H1 (cell line): ENCODE data around the gene DNAJB8.

Source experiments
- BCL11A ChIP-seq, 2 experiments: IDR thresholded peaks; one replicate each; pipeline ENCODE4 v1.6.1; 2011; ENCODE audit warnings: low read depth in 2 of 2, low read length in 2 of 2, mild to moderate bottlenecking in 2 of 2
- CREB1 ChIP-seq: IDR thresholded peaks from 2 replicates; pipeline ENCODE4 v1.6.1; 2012; ENCODE audit warnings: inconsistent platforms
- MAX ChIP-seq: IDR thresholded peaks from 2 replicates; pipeline ENCODE4 v1.6.1; 2012; ENCODE audit warnings: inconsistent platforms
- POLR2AphosphoS5 ChIP-seq: IDR thresholded peaks from 2 replicates; pipeline ENCODE4 v1.6.1; 2011; ENCODE audit warnings: low read depth, low read length
- ZNF274 ChIP-seq: IDR thresholded peaks from 2 replicates; pipeline ENCODE4 v1.7.0; 2012; ENCODE audit warnings: low read length, borderline replicate concordance; ENCODE audit errors: extremely low read depth
- TF ChIP-seq, protein P1 (sequence below), 3 experiments: IDR thresholded peaks; 1 replicate in 2 of 3; 2 replicates in 1 of 3; pipeline versions ENCODE4 v1.5.1 to v1.6.1; 2011; ENCODE audit warnings: low read length in 3 of 3, mild to moderate bottlenecking in 3 of 3, inconsistent platforms in 2 of 3, low read depth in 1 of 3, moderate library complexity in 1 of 3; ENCODE audit not compliant: insufficient read depth in 1 of 3; ENCODE audit errors: control extremely low read depth in 1 of 3
- TF ChIP-seq, protein P2 (sequence below): IDR thresholded peaks from 2 replicates; pipeline ENCODE4 v1.6.1; 2011; ENCODE audit warnings: low read length, improper control_type of control experiment

GRCh38 chr3:128498901-128499530 lies 32.3 kb upstream of the DNAJB8 start:
- no peak for TF ChIP-seq POLR2AphosphoS5
- TF ChIP-seq BCL11A (IDR thresholded peaks at IDR 0.05; ENCODE audit: low read depth in 2 of 2, low read length in 2 of 2): no peak
- TF ChIP-seq, protein P1, sequence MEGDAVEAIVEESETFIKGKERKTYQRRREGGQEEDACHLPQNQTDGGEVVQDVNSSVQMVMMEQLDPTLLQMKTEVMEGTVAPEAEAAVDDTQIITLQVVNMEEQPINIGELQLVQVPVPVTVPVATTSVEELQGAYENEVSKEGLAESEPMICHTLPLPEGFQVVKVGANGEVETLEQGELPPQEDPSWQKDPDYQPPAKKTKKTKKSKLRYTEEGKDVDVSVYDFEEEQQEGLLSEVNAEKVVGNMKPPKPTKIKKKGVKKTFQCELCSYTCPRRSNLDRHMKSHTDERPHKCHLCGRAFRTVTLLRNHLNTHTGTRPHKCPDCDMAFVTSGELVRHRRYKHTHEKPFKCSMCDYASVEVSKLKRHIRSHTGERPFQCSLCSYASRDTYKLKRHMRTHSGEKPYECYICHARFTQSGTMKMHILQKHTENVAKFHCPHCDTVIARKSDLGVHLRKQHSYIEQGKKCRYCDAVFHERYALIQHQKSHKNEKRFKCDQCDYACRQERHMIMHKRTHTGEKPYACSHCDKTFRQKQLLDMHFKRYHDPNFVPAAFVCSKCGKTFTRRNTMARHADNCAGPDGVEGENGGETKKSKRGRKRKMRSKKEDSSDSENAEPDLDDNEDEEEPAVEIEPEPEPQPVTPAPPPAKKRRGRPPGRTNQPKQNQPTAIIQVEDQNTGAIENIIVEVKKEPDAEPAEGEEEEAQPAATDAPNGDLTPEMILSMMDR (IDR thresholded peaks at IDR 0.05; ENCODE audit: control extremely low read depth in 1 of 3, insufficient read depth in 1 of 3, low read depth in 1 of 3, low read length in 3 of 3): no peak
- no peak for TF ChIP-seq MAX
- no peak for TF ChIP-seq ZNF274
- TF ChIP-seq, protein P2, sequence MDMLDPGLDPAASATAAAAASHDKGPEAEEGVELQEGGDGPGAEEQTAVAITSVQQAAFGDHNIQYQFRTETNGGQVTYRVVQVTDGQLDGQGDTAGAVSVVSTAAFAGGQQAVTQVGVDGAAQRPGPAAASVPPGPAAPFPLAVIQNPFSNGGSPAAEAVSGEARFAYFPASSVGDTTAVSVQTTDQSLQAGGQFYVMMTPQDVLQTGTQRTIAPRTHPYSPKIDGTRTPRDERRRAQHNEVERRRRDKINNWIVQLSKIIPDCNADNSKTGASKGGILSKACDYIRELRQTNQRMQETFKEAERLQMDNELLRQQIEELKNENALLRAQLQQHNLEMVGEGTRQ: no peak
- TF ChIP-seq CREB1: no peak
